Hindlimb muscle (tissue), 1 donor: ENCODE measurements around the gene RBP7. TPM values are rescaled to one million over a fixed set of nuclear protein-coding genes. Genes with fewer than 3 reads are reported as not detected.

Experiments used
- polyA plus RNA-seq: library from polyadenylated mRNA; unstranded; fragments of 120-200 nt; gene quantifications from one replicate; pipeline ENCODE4 v1.2.1, GENCODE V29; 2013; ENCODE audit not compliant: insufficient read length

RBP7 gene
- polyA plus RNA-seq, 1 donor = 5.7 TPM

Other genes with a start within 250 kb of the RBP7 start
- 78.9 TPM for gene CLSTN1, start 173.3 kb upstream of the RBP7 start, polyA plus RNA-seq
- 76.8 TPM for gene CTNNBIP1, start 87.0 kb upstream of the RBP7 start, polyA plus RNA-seq
- gene LZIC, start 53.8 kb upstream of the RBP7 start, polyA plus RNA-seq = 53.9 TPM
- 12.8 TPM for gene NMNAT1, start 53.8 kb upstream of the RBP7 start, polyA plus RNA-seq
- 48.2 TPM for gene UBE4B, start 35.7 kb downstream of the RBP7 start, polyA plus RNA-seq
- 203 TPM for gene KIF1B, start 213.3 kb downstream of the RBP7 start, polyA plus RNA-seq